UCSD-AML1 (cell line): ENCODE results near the gene PIANP.
"Not testable (repeated sequence)": the region's sequence is repeated elsewhere in the genome, so short reads cannot be mapped to it uniquely, and the experiment has no call there.

Source experiments
- DNase-seq: peaks from one replicate; lab custom pipeline; 2025; ENCODE audit not compliant: unreplicated experiment; lab: John Stamatoyannopoulos, UW

Gene PIANP

DNA sequence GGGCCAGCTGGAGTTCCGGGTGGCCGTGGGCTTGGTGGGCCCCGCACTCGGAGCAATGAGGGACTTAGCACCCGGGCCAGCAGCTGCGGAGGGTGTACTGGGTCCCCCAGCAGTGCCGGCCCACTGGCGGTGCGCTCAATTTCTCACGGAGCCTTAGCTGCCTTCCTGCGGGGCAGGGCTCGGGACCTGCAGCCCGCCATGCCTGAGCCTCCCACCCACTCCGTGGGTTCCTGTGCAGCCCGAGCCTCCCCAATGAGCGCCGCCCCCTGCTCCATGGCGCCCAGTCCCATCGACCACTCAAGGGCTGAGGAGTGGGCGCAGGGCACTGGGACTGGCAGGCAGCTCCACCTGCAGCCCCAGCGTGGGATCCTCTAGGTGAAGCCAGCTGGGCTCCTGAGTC, 7.7 kb upstream of the PIANP start:
- not testable (repeated sequence) for DNase-seq

GRCh38 chr12:6703631-6704030, 3.0 kb upstream of the PIANP start:
- DNase-seq: peak; percentile 54

DNA sequence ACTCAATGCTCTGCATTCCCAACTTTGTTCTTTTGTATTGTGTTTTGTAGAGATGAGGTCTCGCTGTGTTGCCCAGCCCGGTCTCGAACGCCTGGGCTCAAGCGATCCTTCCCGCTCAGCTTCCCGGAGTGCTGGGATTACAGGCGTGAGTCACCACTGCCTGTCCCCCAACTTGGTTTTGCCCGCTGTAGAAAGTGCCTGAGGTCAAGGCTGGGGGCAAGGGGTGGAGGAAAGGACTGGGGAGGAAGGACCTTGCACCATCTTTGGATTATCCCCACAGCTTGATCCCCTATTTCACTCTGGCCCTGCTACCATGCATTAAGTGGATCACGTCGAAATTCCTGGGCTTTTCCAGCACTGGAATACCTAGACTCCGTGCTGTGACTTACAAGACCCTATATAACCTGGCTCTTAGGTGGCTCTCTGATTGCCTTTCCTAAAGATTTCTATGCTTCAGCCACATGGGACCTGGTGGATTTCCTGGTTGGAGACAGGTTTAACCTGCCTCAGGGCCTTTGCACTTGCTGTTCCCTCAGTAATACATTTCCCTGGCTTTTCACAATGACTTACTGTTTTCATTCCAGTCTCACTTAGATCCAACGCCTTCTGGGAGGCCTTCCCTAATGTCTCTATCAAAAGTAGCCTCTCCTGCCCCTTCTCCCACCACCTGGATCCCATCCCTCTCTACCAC, 608 bp upstream of the PIANP start:
- no peak for DNase-seq

- no peak for DNase-seq
These were observed 498 bp downstream of the PIANP start for GRCh38 chr12:6699989-6700645.

DNA sequence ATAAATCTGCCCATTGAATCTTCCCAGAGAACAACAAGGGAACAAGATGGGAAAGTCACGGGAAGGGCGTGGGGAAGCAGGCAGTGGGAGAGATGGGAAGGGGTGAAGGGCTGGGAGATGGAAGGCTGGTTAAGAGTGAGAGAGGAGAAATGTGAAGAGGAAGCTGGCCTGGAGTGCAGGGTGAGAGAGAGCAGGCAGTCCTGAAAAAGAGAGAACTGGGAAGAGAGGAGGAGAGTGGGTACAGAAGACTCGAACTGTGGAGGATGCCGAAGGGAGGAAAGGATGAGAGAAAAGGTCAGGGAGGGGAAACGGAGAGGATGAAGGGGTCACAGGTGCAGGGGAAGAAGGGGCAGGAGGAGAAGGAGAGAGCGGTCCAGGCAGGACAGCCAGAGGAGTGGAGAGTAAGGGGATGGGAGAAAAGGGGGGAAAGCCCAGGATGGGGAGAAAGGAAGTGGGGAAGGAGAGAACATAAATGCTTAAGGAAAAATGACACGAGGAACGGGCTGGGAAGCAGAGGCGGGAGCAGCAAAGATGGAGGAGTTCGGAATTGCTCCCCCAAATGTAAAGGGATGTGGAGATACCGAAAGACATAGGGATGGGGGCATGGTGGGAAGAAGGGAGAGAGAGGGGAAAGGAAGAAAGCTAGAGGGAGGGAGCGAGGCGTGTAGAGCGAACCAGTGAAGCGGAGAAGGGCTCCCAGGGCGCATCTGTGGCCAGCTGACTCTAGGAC, 1.2 kb downstream of the PIANP start:
- DNase-seq: no peak

DNA sequence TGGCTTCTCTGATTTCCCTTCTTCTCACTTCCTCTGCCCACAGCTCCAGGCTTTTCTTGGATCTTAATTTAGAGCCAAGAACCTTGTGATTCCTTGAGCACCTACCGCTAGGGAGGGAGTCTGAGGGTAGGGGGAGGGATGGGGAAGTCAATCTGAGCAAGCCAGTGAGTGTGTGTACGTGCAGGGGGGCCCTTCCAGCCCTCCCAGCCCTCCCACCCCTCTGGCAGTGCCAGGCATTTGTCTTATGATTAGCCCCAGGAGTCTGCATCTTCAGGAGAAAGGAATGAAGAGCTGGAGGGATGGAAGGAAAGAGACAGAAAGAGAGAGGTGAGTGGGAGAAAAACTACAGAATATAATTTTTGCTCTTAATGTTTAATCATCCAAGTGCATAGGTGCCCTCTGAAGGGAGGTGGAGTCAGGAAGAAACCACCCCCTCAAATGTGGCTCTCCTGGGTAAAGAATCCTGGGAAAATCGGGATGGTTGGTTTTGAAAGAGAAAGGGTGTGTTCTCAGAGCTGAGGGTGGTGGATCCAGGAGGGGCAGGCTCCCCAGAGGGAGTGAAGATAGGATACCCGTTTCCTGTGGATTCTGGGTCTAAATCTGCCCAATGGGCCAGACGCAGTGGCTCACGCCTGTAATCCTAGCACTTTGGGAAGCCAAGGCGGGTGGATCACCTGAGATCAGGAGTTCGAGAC, 2.1 kb downstream of the PIANP start:
- DNase-seq: no peak

DNA sequence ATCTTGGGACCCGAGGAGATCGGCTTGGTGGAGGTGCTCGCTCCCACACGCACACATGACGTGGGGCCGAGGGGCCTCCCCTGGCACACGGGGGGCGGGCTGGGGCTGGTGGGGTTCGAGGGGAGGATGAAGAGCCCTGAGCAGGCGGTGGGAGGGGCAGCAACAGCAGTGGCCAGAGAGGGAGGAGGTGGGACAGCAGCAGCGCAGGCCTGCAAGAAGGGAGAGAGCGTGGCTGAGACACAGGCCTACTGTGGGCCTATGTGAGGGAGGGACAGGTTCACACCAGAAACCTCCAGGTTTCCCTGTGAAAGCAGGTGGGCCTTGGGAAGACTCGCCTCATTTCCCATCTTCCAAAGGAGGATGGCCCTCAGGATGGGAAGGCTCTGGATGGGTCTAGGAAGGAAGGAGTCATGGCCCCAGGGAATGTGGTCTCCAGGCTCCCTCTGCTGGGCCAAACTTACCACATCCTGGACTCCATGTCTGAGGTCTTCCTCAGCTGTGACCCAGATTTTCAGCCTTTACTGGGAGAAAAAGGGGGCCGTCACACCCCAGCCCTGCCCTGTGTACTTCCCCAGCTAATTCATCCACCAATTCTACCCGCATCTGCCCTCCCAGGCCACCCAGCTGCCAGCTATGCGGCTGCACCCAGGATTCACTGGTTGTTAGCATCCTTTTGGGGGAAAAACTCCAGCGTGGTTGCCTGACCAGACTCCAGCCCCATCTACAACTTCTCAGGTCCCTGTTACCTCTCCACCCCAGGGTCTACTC, 2.8 kb downstream of the PIANP start:
- DNase-seq: peak; percentile 45

GRCh38 chr12:6696690-6697583, 3.7 kb downstream of the PIANP start:
- no peak for DNase-seq

DNA sequence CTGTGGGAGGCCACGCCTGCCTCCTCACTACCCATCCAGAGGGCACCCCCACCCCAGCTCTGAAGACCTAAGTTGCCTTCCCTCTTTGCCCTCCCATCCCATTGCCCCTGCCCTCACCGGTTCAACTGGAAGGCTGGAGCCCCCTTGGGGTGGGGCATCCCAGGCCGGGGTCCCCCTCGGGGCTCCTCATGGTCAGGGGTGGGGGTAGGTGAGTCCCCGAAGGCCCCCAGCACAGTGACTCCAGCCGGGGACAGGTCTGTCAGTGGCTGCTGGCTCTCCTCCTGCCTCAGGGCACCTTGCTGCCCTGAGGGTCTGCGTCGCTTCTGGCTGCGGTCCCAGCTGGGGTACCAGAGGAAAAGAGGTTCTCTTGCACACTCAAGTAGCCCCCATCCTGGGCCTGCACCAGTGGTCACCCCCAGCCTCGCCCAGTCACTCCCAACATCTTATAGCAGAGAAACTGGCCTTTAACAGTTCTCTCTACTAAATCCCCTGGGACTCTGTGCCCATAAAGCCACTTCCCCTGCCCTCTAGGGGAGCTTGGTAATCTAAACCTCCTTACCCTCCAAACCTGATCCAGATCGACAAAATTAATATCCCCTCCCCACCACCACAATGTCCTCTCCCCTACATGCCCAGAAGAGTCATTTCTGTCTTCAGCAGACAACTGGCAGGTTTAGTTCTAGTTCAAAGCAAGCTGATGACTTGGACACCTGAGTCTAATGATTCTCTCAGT, 5.1 kb downstream of the PIANP start:
- DNase-seq: no peak

DNA sequence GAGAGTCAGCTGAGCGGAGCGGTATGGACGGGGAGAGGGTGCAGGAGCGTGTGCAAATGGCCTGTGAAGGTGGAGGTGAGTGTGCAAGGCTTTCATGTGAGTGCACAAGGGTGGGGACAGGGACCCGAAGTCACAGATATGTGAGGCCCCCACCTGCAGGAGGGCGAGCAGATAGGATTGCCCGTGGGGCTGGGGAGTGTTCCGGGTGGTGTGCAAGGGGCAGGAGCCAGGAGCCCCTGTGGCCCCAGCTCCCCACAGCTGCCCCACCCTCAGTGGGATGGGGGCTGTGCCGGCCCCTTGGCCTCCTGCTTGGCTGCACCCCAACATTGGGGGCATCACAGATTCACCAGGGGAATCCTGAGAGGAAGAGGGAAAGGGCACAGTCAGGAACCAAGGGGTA, 5.9 kb downstream of the PIANP start:
- no peak for DNase-seq

DNA sequence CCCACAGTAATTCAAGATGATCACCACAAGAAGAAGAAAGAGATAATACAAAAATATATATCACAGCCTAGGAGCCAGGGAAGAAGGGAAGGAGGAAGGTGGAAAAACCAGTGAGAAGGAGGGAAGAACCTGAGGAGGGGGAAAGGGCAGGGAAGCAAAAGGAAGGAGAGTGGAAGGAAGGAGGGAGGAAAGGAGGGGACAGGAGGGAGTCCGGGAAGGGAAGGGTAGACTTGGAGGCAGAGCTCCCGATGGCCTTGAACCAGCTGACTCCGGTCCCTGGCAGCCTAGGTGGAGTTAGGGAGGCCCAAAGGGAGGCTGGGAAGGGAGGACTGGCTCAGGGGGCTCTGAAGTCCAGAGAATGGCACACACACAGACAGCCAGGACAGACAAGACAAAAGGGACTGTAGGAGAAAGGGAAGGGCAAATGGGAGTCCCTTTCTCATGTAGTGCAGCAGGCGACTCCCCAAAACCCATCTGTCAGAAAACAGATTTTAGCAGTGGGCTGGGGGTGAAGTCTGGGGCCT, 6.7 kb downstream of the PIANP start:
- DNase-seq: no peak

DNA sequence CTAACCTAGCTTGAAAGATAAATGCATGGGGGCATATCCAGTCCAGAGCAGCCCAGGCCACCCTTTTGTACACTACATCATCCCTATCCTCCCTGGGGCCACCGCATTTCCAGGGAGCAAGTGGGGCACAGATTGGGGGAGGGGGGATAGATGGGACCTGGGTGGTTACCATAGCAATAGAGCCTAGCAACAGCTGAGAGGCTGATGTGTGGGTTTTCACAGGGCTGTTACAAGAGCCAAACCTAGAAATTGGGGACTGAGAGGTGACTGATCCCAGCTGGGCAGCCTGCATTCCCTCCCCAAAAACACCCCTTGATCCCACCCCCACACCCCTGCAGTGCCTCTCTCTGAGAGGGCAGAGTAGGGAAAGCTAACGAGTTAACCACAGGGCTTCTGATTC, 7.7 kb downstream of the PIANP start:
- no peak for DNase-seq

- DNase-seq: no peak
These were observed 9.1 kb downstream of the PIANP start for GRCh38 chr12:6691473-6691872.

DNA sequence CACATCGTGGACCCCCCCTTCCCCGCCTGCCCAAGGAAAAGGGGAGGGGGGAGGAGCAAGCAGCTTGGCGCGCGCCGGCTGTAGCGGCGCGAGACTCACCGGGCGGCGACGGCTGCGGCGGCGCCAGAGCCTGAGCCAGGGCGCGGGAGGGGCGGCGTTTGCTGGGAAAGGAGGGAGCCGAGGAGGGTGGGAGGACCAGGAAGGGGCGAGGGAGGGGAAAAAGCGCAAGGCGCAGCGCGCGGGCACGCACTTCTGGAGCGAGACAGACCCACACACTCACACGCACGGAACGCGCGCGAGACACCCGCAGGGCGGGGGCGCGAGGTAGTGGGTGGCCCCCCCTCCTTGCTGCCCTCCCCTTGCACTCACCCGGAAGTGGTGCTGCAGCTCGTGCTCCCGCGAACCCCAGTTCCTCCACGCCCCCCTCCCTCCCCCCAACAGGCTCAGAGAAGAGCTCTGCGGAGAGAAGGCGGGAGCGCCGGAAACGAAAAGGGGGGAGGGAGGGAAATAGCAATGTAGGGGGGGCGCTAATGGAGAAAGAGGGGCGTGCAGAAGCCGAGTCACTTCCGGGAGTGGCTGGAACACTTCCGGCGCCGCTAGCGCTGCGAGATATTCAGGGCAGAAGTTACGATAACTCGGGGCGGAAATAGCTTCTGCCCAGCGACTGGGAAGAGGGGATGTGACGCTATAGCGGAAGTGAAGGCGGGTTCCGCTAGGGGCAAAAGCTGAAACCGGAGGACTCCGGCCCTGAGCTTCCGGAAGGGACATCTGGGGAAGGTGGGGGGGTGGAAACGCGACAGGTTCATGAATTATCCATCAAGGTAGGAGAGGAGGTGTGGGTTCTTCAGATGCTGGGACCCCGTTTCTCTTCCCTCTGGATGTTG, 11.4 kb downstream of the PIANP start, which contains the start of gene ZNF384:
Gene ZNF384, minus strand, starts transcription at position 377 of the 884 bp plus-strand sequence. CDS start 9,855 bp downstream, outside the sequence.
- DNase-seq: peak; percentile 97

DNA sequence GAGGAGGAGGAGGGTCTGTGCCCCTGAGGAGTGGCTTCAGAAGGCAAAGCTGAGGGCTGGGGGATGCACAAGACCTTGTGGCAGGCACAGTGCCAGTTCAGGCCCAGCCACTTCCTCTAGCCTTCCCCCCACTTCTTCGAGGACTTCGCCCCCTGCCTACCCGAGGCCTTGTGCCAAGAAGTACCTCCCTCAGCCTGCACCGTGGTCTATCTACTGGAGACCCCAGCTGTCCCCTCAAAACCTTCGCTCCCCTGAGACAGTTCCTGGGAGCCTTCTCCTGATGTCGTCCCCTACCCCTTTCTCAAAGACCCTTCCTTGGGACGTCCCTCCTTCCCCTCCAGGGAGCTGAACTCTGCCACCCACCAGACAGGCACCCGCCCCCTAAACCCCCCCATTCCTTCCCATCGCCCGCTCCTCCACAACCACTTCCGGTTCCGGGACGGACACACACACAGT, 12.0 kb downstream of the PIANP start:
- no peak for DNase-seq

GRCh38 chr12:6685814-6686213, 14.8 kb downstream of the PIANP start:
- no peak for DNase-seq

GRCh38 chr12:6684609-6685008, 16.0 kb downstream of the PIANP start:
- no peak for DNase-seq

GRCh38 chr12:6676962-6677361, 23.7 kb downstream of the PIANP start:
- no peak for DNase-seq
